Retinal pigment epithelial cell (primary cell): Measurements from ENCODE around the gene EIF5A2.
"Not testable (repeated sequence)": the region's sequence is repeated elsewhere in the genome, so short reads cannot be mapped to it uniquely, and the experiment has no call there.

Experiments
- DNase-seq: peaks from one replicate; pipeline ENCODE4 v3.0.0-alpha.2; 2010; ENCODE audit warnings: low read depth
- H3K4me3 ChIP-seq: 2 replicates; pipeline ENCODE4 v1.5.1; 2011; ENCODE audit warnings: mild to moderate bottlenecking, low read length, control low read depth, moderate library complexity
- CTCF ChIP-seq: conservative IDR thresholded peaks from 2 replicates; pipeline ENCODE4 v1.5.1; 2011; ENCODE audit warnings: low read depth, low read length, control low read depth, inconsistent platforms

Gene EIF5A2

DNA sequence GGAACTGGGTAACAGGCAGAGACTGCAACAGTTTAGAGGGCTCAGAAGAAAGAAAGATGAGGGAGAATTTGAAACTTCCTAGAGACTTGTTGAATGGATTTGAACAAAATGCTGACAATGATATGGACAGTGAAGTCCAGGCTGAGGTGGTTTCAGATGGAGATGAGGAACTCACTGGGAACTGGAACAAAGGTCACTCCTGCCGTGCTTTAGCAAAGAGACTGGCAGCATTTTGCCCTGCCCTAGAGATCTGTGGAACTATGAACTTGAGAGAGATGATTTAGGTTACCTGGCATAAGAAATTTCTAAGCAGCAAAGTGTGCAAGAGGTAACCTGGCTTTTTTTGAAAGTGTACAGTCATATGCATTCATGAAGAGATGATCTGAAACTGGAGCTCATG, 11.7 kb downstream of the EIF5A2 start:
- TF ChIP-seq CTCF: no peak
- no peak for DNase-seq
- H3K4me3 ChIP-seq: no peak overlapping the region

GRCh38 chr3:170896333-170896732, 12.1 kb downstream of the EIF5A2 start:
- DNase-seq, H3K4me3 ChIP-seq: not testable (repeated sequence)

GRCh38 chr3:170893895-170894294, 14.5 kb downstream of the EIF5A2 start:
- no peak for DNase-seq
- no peak overlapping the region for H3K4me3 ChIP-seq
- no peak for TF ChIP-seq CTCF

- H3K4me3 ChIP-seq: no peak overlapping the region
- TF ChIP-seq CTCF: no peak
- no peak for DNase-seq
Observed at GRCh38 chr3:170889630-170890029, 18.8 kb downstream of the EIF5A2 start.

DNA sequence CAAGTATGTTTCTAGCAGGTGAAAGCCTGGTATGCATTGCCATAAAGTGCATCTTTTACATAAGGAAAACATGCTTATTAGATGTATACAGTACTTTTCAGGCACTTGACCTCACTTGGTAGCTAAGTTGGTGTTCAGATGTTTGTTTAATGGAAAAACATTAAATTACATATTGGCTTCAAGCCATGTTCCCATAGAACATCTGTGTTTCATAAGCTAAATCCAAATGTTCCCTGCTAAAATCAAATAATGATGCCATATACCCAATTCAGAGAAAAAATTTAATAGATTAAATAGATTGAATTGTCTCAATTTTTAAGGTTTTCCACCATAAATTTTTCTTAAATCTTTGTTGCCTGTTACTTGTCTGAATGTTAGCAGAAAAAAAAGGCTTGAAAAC, 19.3 kb downstream of the EIF5A2 start:
- no peak for DNase-seq
- no peak overlapping the region for H3K4me3 ChIP-seq

GRCh38 chr3:170884109-170884930, 24.1 kb downstream of the EIF5A2 start:
- not testable (repeated sequence) for H3K4me3 ChIP-seq

More for the DNA sequence above, 19.3 kb downstream of the EIF5A2 start:
- no peak for TF ChIP-seq CTCF

GRCh38 chr3:170878688-170879087, 29.7 kb downstream of the EIF5A2 start:
- DNase-seq, H3K4me3 ChIP-seq: not testable (repeated sequence)

More at GRCh38 chr3:170884109-170884930, 24.1 kb downstream of the EIF5A2 start:
- not testable (repeated sequence) for DNase-seq

DNA sequence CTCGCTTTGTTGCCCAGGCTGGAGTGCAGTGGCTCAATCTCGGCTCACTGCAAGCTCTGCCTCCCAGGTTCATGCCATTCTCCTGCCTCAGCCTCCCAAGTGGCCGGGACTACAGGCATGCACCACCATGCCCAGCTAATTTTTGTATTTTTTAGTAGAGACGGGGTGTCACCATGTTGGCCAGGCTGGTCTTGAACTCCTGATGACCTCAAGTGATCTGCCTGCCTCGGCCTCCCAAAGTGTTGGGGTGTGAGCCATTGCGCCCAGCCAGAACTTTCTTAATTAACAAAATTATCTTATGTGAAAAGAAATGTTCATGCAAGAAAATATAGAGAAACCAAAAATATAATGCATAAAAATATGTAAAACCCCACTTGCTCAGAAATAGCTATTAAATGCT, 31.1 kb downstream of the EIF5A2 start:
- H3K4me3 ChIP-seq, DNase-seq: not testable (repeated sequence)

GRCh38 chr3:170876537-170876936, 31.9 kb downstream of the EIF5A2 start:
- no peak for TF ChIP-seq CTCF
- no peak overlapping the region for H3K4me3 ChIP-seq
- no peak for DNase-seq
